Skin of body (tissue), 2 donors: Measurements from ENCODE around the gene PANK1. TPM values are rescaled to one million over a fixed set of nuclear protein-coding genes. Genes with fewer than 3 reads are reported as not detected.
A peak's percentile ranks its signal among the peaks of the same experiment; 100 is the strongest.
"Not testable (repeated sequence)": the region's sequence is repeated elsewhere in the genome, so short reads cannot be mapped to it uniquely, and the experiment has no call there.

Experiments
- DNase-seq: peaks from one replicate; lab custom pipeline; 2025; lab: John Stamatoyannopoulos, UW
- total RNA-seq: library from RNA; depleted of rRNA; stranded (reverse); fragments of >200 nt; gene quantifications from one replicate; pipeline ENCODE4 v1.2.3, GENCODE V29; 2014

Gene PANK1
- total RNA-seq, 1 donor from 2014 or later, result 17.3 TPM

DNA sequence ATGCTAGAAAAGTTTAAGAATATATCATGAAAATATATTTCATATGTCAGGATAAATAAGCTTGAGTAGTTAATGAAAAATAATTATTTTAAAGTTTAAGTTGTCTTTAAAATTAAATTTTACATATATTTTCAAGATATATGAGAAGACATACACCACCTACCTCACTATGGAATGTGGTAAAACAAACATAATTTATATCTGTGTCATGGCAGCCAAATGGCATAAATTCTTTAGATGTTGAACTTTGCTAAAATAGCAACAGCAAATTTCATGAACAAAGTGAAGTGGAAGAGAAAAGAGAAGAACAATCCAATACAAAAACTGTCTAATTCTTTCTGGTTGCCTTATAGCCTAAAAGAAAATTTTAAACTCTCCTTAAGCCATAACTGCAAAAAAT lies 70.0 kb downstream of the PANK1 start:
- no peak for DNase-seq

DNA sequence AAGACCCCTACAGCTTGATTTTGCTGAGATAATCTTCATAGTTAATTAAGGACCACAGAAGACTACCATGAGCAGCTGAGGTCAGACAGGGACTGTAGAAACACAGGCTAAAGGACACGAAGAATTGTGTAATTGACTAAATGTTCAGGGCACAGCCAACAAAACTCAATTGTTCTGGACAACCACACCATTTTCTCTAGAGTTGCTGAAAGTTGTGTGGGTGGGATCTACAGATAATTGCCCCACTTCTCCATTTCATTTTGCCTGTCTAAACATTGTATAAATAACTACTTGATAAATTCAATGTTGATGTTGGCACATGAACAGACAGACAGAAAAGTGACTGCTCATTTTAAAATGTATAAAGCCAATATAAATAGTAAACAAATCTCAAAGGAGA lies 70.7 kb downstream of the PANK1 start:
- no peak for DNase-seq

DNA sequence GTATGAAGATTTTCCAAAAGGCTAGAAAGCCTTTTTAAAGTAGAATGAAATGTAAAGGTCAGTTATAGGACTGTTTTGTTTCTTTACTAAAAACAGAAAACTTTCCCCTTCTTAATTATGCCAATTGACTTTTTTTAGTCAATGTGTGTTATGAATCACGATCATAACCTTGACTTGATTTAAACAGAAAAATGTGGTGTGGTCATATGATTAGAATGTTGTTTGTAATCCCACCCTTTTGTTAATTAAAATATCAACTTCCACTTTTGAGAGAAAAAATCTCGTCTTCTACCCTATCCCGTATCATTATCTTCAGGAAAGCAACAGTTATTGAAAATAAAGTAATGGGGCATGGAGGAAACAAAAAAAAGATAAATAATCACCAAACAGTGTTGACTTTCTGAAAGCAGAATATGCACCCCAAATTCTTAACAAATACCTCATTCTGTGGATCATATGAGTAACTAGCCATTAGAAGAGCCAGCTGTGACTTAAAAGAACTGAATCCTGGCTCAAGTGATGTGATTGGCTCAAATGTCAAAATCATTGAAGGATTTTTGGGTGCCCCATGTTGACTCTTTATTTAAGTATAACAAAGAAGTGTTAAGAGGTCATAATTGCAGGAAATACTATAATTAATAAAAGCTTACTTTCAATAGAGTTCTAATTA lies 77.3 kb downstream of the PANK1 start:
- DNase-seq, result no peak

DNA sequence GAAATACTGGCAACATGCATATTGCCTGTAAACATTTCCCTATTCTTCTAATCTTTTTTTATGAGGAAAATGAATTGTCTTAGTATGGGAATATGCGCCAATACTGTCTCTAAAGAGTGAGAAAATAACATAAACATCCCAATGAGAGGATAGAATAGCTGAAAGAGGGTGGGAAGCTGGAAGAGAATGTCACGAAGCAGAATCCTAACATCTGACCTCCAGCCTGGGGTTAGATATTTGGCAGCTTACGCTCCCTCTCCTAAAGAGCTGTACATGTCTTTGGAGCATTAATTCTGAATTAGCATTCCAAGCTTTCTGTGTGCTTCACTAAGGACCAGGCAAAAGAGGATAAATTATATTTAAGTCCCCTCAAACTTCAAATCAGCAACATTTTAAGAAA lies 78.0 kb downstream of the PANK1 start:
- DNase-seq, result peak; percentile 34

DNA sequence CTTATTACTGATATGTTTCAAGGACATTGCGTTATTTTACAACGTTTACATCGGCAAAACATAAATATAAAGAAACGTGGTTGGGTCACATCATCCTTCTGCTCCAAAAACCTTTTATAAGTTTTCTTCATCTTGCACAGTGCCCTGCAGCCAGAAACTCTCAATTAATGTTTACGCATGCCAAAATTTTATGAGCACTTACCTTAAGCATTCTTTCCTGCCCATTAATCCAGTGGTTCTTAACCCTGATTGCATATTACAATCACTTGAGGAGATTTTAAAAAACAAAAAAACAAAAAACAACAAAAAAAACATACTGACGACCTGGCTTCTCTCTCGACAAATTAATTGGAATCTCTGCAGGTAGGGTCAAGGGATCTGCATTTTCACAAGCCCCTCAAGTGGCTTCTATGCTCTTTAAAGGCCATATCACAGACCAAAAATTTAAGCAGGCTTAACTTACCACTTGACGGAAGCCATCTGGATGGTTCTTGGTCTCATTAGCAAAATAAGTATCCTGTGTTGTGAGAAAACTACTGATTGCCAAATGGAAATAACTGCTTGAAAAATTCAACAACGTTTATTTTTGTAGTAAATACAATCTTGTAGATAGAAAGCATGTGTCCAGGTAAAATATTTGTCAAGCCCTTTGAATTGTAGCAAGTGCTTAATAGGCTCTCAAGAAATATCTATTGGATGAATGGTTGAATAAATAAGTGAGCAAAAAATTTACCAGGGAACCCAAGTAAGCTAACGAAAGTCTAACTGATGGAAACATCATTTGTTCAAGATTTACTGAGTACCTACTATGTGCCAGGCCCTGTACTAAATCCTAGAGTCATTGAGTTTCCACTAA lies 78.7 kb downstream of the PANK1 start:
- DNase-seq, result no peak

DNA sequence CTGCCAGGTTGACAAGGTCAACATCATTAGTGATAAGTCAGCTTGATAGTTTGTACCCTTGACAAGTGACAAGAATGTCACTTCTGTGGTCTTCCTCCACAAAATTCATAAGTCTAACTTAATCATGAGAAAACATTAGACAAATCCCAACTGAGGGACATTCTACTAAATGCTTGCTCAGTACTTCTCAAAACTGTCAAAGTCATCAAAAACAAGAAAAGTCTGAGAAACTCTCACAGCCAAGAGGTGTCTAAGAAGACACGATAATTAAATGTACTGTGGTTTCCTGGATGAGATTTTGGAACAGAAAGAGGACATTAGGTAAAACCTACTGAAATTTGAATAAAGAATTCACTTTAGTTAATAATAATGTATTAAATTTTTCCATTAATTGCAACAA lies 79.9 kb downstream of the PANK1 start:
- no peak for DNase-seq

DNA sequence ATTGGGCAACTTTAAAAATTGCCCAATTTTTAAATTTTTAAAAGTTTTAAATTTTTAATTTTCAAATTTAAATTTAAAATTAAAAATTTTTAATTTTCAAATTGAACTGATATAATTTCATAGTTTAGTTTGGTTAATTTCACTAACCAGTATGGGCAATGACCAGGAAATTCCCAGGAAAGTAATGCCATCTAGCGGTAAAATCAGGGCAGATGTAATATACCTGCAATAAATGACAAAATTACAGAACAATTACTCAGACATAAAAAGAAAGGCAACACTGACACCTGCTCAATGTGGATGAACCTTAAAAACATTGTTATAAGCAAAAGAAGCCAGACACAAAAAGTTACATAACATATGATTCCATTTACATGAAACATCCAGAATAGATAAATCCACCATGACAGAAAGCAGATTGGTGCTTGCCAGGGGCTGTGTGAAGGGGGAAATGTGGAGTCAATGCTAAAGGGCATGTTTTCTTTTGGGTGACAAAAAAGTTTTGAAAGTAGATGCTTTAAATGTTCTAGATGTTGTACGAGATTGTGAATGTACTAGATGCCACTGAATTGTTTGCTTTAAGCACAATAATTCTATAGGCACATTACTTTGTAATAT lies 81.1 kb downstream of the PANK1 start:
- peak; percentile 50 for DNase-seq

DNA sequence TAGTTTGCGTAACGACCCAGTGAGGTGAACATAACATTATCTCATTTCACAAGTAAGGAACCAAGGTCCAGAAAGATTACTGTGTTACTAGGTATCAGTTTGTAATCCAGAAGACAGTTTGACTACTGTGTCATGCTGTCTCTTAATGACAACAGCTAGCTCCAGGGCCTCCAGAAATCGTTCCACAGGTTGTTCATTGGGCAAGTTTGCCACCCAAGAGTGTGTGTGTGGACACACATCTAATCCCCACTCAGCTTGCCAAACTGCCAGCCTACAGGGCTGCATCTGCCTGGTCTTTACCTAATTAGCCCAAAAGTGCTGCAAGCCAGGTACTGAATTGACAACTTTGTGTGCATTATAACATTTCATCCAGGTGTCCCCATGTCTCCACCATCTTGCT lies 81.7 kb downstream of the PANK1 start:
- DNase-seq, result no peak

DNA sequence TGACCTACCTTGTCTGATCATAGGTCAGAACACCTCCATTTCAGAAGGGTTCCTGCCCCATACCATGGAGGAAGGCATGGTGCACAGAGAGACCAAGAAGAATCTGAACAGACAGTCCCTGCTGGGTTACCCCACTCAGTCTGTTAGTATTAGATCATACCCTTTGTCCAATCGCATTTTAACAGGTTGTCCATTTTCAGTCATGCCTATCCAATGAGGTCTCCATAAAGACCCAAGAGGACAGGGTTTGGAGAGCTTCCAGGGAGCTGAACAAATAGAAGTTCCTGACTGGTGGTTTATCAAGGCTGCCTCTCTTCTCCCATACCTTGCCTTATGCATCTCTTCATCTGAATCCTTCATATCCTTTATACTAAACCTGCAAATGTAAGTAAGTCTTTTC lies 88.4 kb downstream of the PANK1 start:
- DNase-seq, result no peak

DNA sequence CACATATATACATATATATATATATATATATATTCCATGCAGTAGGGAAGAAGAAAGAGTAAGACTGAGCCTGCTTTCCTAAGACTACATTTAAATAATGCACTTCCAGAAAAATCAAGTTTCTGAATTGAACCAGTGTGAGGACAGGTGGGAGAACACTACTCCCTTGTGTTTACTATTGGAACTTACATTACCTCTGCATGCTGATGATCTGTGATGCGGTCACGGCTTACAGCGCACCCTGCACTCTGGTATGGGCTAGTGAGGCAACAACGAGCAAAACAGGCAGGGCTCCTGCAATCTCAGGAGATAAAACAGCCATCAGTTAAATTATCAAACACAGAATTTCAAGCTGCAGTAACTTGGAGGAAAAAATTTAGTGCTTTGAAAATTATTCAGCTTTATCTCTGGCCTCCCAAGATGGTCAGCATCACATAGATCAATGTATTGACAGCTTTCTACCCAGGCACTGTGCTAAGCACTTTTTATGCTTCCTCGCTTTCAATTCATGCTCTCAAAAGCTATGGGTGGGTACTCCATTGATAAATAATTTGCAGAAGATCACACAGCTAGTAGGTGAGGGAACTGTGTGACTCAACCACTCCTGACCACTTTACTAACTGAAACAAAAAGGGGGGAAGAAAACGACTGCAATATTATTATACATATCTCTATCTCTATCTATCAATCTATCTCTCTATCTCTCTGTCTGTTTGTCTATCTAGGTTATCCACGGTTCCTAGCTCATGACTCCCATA lies 89.2 kb downstream of the PANK1 start:
- DNase-seq, result no peak

DNA sequence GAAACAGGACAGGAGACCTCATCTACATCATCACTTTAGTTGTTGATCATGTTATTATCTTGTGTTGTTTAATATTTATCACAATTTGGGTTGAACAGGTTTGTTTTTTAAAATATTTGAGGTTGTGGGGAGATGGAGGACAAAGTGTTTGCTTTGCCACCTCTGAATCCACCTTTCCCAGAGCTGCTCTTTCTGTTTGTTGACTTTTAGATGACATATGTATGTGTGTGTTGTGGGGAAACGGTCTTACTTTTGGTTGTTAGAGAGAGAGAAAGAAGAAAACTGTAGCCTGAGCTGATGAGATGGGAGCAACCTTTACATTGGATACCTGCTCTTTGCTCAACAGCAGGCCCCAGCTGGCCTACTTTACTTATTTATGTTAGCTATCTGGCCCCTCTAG lies 90.6 kb downstream of the PANK1 start:
- no peak for DNase-seq

DNA sequence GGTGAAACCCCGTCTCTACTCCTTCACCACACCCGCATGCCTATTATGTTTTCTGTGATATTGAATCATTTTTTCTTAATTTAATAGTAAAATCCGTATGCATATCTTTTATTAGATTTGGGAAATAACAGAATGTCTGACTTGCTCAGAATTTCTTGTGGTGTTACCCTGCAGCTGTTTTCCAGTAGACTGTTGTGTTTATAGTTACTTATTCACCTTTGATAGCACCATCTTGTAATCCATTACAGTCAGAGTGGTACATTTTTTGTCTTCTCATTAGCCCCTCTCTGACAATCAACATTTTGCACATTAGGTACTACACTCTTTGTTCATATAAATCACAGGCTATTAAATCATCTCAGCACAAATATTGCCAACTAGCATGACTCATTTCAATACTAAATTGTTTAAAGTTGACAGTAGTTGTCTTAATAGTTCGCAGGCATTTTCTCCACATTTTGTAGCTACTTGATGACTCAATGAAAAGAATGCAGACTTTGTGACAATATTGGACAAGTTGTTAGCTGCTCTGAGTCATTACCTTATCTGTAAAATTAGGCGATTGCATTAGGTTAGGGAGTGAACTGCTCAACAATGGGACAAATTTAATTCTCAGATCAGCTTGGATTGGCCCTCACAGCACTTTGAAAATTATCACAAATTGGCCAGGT lies 91.8 kb downstream of the PANK1 start:
- DNase-seq, result peak; percentile 14

DNA sequence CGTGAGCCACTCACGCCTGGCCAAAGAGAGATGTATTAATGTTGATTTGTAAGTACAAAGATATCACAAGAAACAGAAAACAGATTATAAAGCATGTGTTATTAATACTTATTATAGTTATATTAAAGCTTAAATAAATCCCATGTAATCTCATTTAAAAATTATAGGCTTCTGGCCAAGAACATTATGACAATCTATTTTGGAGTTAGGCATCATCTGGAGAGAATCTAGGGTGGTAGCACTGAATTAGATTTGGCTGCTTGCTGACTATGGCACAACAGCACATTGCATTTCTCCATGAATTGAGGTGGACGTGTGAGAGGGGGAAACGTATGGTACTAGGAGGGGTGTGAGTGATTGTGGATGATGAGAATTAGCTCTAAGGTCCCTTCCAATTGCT lies 92.8 kb downstream of the PANK1 start:
- DNase-seq, result no peak

DNA sequence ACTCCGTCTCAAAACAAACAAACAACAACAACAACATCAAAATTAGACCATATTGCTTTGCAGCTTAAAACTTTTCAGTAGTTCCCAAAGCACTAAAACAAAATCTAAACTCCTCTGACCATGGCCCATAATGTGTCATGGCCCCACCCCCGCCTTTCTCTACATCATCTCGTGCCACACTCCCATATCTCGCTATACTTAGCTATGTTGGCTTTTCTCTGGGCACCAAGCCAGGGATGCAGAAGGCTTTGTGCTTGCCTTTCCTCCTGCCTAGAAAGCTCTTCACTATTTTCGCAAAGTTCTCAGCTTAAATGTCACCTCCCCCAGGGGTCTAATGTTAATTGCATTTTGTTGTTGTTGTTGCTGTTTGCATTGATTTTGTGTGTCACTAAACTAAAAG lies 94.5 kb downstream of the PANK1 start:
- no peak for DNase-seq

DNA sequence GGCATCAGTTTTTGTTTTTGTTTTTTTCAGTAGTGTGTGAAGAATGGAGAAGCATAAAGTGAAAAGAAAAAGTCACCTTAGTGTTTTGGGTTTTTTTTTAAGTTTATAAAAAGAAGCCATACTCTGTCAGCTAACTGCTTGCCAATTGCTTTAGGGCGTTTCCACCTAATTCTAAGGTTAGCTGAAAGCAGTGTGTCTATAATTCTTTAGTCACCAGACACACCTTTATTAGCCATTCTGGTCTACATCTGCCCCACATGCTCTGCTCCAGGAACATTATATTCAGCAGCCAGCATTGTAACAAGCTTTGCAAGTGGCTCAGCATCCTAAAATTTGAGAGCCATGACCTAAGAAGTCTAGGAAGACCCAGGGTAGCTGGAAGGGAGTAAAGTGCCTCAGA lies 95.5 kb downstream of the PANK1 start:
- DNase-seq, result no peak

DNA sequence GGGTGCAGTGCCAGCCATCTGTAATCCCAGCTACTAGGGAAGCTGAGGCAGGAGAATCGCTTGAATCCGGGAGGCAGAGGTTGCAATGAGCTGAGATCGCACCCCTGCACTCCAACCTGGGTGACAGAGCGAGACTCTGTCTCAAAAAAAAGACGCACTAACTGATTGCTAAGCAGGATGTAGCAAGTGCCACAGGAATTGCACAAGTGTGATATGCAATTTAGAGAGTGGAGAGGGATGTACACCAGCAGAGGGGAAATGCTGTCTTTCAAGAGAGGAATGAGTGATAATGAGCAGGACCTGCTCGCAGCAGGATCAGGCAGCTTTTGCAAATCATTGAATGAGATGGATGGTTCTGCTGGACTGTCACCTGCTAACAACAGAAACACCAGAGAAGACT lies 96.4 kb downstream of the PANK1 start:
- DNase-seq, result no peak

DNA sequence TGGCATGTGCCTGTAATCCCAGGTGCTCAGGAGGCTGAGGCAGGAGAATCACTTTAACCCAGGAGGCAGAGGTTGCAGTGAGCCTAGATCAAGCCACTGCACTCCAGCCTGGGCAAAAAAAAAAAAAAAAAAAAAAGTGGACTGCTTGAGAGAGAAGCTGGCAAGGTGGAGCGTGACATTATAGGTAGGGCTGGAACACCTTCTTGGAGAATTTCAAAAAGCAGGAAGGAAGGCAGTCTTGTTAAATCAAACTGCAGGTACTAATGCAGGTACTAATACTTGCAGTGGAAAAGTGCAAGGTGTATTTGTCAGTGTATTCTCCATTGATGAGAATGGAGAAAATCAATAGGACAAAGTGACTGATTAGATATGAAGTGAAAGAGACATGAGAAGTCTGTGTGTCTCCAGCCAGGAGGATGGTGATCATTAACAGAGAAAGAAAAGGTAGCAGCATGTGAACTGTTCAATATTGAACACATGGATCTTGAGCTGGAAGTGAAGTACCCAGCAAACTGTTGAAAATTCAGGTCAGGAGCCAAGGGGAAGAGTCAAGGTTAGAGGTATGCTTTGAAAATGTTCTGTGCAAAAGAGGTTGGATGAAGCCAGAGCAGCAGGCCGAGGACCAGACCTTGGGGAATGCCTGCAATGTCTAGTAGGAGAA lies 97.1 kb downstream of the PANK1 start:
- DNase-seq, result no peak

DNA sequence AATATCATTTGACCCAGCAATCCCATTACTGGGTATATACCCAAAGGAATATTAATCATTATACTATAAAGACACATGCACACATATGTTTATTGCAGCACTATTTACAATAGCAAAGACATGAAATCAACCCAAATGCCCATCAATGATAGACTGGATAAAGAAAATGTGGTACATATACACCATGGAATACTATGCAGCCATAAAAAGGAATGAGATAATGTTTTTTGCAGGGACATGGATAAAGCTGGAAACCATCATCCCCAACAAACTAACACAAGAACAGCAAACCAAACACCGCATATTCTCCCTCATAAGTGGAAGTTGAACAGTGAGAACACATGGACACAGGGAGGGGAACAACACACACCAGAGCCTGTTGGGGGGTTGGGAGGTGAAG lies 98.4 kb downstream of the PANK1 start:
- DNase-seq, result not testable (repeated sequence)

DNA sequence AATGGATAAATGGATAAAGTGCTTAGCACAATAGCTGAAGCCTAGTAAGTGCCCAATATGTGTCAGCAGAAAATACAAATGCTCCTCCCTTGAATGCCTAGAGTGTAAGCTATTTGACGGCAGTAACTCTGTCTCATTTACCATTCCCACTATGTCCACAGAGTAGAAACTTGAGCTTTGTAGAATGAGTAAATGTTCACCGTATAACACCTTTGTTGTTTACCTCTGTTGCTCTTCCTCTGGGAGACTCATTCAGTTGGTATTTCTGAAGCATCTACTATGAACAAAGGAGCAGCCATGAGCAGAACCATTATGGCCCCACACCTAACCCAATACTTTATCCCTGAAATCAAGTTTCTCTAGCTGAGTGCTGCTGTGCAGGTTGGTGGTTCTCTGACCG lies 101.2 kb downstream of the PANK1 start:
- DNase-seq, result no peak

DNA sequence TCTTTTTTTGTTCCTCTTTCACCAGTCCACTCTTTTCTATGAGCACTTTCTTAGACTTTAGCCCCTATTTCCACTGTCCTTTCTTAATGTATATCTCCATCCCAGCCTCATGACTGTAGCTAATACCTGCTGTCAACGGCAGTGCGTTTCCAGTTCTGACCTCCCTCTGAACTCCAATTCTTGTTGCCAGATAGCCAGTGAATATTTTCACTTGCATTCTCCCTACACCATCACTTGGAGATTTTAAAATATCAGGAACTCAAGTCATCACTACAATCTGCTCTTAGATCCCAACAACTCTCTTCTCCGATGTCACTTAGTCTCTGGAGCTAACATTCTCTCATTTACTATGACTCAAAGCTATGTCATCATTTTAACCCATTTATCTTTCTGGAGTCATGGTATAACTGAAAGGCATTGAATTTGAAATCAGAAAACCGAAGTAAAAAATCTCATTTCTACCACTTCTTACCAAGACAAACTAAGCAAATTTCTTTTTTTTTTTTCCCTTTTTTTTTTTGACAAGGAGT lies 104.6 kb downstream of the PANK1 start:
- DNase-seq, result no peak

DNA sequence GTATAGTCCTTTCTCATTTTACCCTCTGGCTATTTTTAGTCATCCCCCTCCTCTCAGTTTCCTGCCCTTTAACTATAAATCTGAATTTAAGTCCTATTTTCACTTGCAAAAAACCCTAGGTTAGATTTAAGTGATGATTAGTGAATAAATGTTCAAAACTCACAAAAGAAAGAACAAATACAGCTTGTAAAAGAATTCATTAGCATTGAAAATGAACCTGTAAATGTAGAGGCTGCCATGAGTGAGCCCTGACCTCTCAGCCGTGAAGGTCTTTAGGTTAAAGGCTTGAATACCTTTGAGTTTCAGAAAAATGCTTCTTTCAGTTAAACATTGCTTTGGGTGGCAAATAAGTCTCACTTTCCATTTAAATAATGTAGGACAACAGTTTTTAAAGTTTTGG lies 107.7 kb downstream of the PANK1 start:
- DNase-seq, result no peak
